ENCODE results near the gene DCDC2B. TPM values are rescaled to one million over a fixed set of nuclear protein-coding genes. Genes with fewer than 3 reads are reported as not detected.

DCDC2B gene
- total RNA-seq, 1 donor from 2014 or later, result not detected

GRCh38 chr1:32249831-32250525 lies 41.1 kb downstream of the DCDC2B start:
- no peaks in the 10 kb centered on the region for H3K9me3 Mint-ChIP-seq
- H3K27me3 Mint-ChIP-seq, result no peaks in the 10 kb centered on the region
- H3K4me3 Mint-ChIP-seq, result peak overlapping the region; percentile 78
- intact Hi-C loops (cut with micrococcal nuclease), result loop anchor here (1.0 to 5.0 kb wide), 9 partner anchors 9 to 177 kb away; partner anchors contain the start of genes BSDC1, CCDC28B, EIF3I and KPNA6
- H3K27ac Mint-ChIP-seq, result peak overlapping the region; percentile 97
- no peaks in the 10 kb centered on the region for H3K36me3 Mint-ChIP-seq (ENCODE audit: low read depth)
- no peak for TF ChIP-seq CTCF (IDR thresholded peaks at IDR 0.05)
- ChIA-PET POLR2A (interaction anchor here (0.6 to 7.2 kb wide), 27 partner anchors 9 to 1532 kb away, joined by 3 to 142 read pairs (median 5); partner anchors contain the start of genes BSDC1, CCDC28B, EIF3I and HDAC1), CTCF (interaction anchor here (0.6 to 4.8 kb wide), 10 partner anchors 9 to 91 kb away, joined by 3 to 47 read pairs (median 6); partner anchors contain the start of genes CCDC28B, HDAC1 and MARCKSL1)
- peaks cover 85% of the 10 kb centered on the region for H3K4me1 Mint-ChIP-seq
- peak; percentile 68 for DNase-seq
- peak; percentile 74 for ATAC-seq (ENCODE audit: low read depth)

- TF ChIP-seq CTCF (IDR thresholded peaks at IDR 0.05), result no peak
- Mint-ChIP-seq H3K27ac (peak within 1 kb of the TSS; percentile 97), H3K36me3 (ENCODE audit: low read depth) (no peaks in the 10 kb centered on the region), H3K4me1 (peaks cover 93% of the 10 kb centered on the region), H3K4me3 (peak within 1 kb of the TSS; percentile 78), H3K27me3 (no peaks in the 10 kb centered on the region), H3K9me3 (no peaks in the 10 kb centered on the region)
- CTCF ChIA-PET, result interaction anchor here (1.1 to 4.8 kb wide), 3 partner anchors 10 to 85 kb away, joined by 3 to 42 read pairs (median 27); partner anchors contain the start of genes HDAC1 and MARCKSL1
- POLR2A ChIA-PET, result interaction anchor here (0.5 to 7.2 kb wide), 22 partner anchors 8 to 488 kb away, joined by 3 to 142 read pairs (median 6); partner anchors contain the start of genes BSDC1, CCDC28B, EIF3I and HDAC1
- ATAC-seq (ENCODE audit: low read depth), result peak; percentile 28
- DNase-seq, result peak; percentile 59
- intact Hi-C loops (cut with micrococcal nuclease), result loop anchor here (1.0 to 5.0 kb wide), 9 partner anchors 10 to 178 kb away; partner anchors contain the start of genes BSDC1, CCDC28B, EIF3I and KPNA6
These were observed 42.2 kb downstream of the DCDC2B start, which contains the start of gene LCK for GRCh38 chr1:32250893-32251716. Gene LCK, plus strand, starts transcription at chr1:32251265. Its CDS starts 23,065 bp downstream, at chr1:32274330.

GRCh38 chr1:32255072-32256071 lies 46.5 kb downstream of the DCDC2B start:
- no peaks in the 10 kb centered on the region for H3K27me3 Mint-ChIP-seq
- DNase-seq, result no peak
- H3K9me3 Mint-ChIP-seq, result no peaks in the 10 kb centered on the region
- H3K36me3 Mint-ChIP-seq (ENCODE audit: low read depth), result no peaks in the 10 kb centered on the region
- H3K4me1 Mint-ChIP-seq, result peaks cover 64% of the 10 kb centered on the region
- ChIA-PET CTCF (interaction anchor here (0.8 to 1.3 kb wide), 4 partner anchors 14 to 81 kb away, joined by 3 to 4 read pairs (median 3); partner anchors contain the start of gene MARCKSL1), POLR2A (interaction anchor here (0.6 to 2.7 kb wide), 11 partner anchors 15 to 139 kb away, joined by 3 to 21 read pairs (median 5); partner anchors contain the start of genes HDAC1 and MARCKSL1)
- no peak for ATAC-seq (ENCODE audit: low read depth)
- intact Hi-C loops (cut with micrococcal nuclease), result loop anchor here (2.0 kb wide), 1 partner anchor 15 kb away; no protein-coding TSS in a partner anchor
- TF ChIP-seq CTCF (IDR thresholded peaks at IDR 0.05), result no peak
- H3K27ac Mint-ChIP-seq, result peak overlapping the region; percentile 75
- no peak overlapping the region for H3K4me3 Mint-ChIP-seq

GRCh38 chr1:32256473-32257226 lies 47.8 kb downstream of the DCDC2B start:
- ChIA-PET CTCF (interaction anchor here (1.9 kb wide), 1 partner anchor 8 kb away, joined by 8 read pairs; no protein-coding TSS in a partner anchor), POLR2A (interaction anchor here (1.1 to 2.7 kb wide), 4 partner anchors 16 to 138 kb away, joined by 3 to 21 read pairs (median 4); partner anchors contain the start of gene HDAC1)
- peaks cover 52% of the 10 kb centered on the region for H3K4me1 Mint-ChIP-seq
- no peaks in the 10 kb centered on the region for H3K9me3 Mint-ChIP-seq
- H3K36me3 Mint-ChIP-seq (ENCODE audit: low read depth), result peaks cover 2% of the 10 kb centered on the region
- intact Hi-C loops (cut with micrococcal nuclease), result no loop called here
- no peak for DNase-seq
- peak overlapping the region; percentile 32 for H3K4me3 Mint-ChIP-seq
- TF ChIP-seq CTCF (IDR thresholded peaks at IDR 0.05), result no peak
- ATAC-seq (ENCODE audit: low read depth), result no peak
- peak overlapping the region; percentile 69 for H3K27ac Mint-ChIP-seq
- H3K27me3 Mint-ChIP-seq, result no peaks in the 10 kb centered on the region
